Effector memory CD4-positive, alpha-beta T cell (primary cell): Measurements from ENCODE around the gene ZBTB42.

Experiments
- DNase-seq, 3 donors: peaks; one replicate each; pipeline ENCODE4 v3.0.0-alpha.2; 2020
- H3K27ac ChIP-seq: 2 replicates; pipeline ENCODE4 v1.7.0; 2013; ENCODE audit warnings: mild to moderate bottlenecking, low read length, moderate library complexity; ENCODE audit not compliant: insufficient read depth, poor library complexity, severe bottlenecking
- H3K27me3 ChIP-seq: replicated peaks from 2 replicates; pipeline ENCODE4 v1.7.0; 2013; ENCODE audit warnings: mild to moderate bottlenecking, low read length; ENCODE audit not compliant: insufficient read depth, control insufficient read depth, poor library complexity, severe bottlenecking
- H3K36me3 ChIP-seq: 2 replicates; pipeline ENCODE4 v1.7.0; 2013; ENCODE audit warnings: mild to moderate bottlenecking, low read length, moderate library complexity; ENCODE audit not compliant: control insufficient read depth, insufficient read depth
- H3K4me1 ChIP-seq: 2 replicates; pipeline ENCODE4 v1.7.0; 2013; ENCODE audit warnings: low read length, mild to moderate bottlenecking; ENCODE audit not compliant: control insufficient read depth, insufficient read depth, poor library complexity, severe bottlenecking
- H3K4me3 ChIP-seq: 2 replicates; pipeline ENCODE4 v1.7.0; 2013; ENCODE audit warnings: low read length, low read depth, mild to moderate bottlenecking; ENCODE audit not compliant: insufficient read depth, poor library complexity, severe bottlenecking
- H3K9me3 ChIP-seq: 2 replicates; pipeline ENCODE4 v1.7.0; 2013; ENCODE audit warnings: mild to moderate bottlenecking, low read length, moderate library complexity; ENCODE audit not compliant: control insufficient read depth

Gene ZBTB42

DNA sequence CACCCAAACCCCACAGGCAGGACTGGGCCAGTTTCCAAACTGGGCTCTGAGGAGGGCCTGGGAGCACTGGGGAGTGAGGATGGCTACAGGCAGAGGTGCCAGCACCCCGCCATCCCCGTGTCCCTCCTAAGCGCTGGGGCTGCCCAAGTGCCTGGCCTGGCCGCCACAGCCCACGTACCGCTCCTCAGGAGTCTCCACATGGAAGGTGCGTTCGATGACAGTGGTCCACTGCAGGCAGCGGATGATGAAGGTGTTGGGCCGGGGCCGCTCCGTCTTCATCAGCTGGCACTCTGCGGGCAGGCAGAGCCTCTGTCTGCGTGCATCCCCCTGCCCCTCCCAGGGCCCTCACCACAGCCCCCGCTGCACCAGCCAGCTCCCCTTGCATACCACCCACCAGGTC lies 24.4 kb upstream of the ZBTB42 start:
- H3K27me3 ChIP-seq, result no peaks in the 10 kb centered on the region
- peaks cover 31% of the 10 kb centered on the region for H3K36me3 ChIP-seq
- H3K4me3 ChIP-seq, result no peak overlapping the region
- no peak overlapping the region for H3K27ac ChIP-seq
- DNase-seq, result no peak
- no peaks in the 10 kb centered on the region for H3K4me1 ChIP-seq
- no peaks in the 10 kb centered on the region for H3K9me3 ChIP-seq

DNA sequence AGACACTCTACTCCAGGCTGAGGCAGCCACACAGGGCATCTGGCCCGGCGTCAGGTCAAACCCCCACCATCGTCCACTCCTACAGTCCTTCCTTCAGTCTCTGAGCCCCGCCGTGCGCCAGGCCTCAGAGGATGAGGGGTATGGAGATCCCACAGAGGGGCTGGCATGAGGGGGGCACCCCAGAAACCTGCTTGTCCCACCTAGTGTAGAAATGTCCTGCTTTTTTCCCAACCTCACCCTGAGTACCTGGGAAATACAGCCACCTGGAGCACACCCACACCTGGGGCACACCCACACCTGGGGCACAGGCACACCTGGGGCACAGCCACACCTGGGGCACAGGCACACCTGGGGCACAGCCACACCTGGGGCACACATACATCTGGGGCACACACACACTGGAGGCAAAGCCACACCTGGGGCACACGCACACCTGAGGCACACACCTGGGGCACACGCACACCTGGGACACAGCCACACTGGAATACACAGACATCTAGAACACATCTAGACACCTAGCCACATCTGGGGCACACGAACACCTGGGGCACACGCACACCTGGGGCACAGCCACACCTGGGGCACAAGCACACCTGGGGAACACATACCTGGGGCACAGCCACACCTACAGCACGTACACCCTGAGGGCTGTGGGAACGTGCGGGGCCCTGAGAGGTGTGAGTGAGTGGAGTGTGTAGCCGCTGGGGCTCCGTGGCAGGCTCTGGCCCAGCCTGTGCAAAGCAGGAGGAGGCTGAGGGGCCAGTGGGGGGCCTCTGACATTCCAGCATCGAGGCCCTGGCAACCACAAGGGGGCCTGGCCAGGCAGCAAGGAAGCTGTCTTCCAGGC lies 23.7 kb upstream of the ZBTB42 start:
- no peaks in the 10 kb centered on the region for H3K27me3 ChIP-seq
- H3K9me3 ChIP-seq, result no peaks in the 10 kb centered on the region
- no peak overlapping the region for H3K4me3 ChIP-seq
- H3K27ac ChIP-seq, result no peak overlapping the region
- no peak for DNase-seq
- H3K4me1 ChIP-seq, result no peaks in the 10 kb centered on the region
- peaks cover 24% of the 10 kb centered on the region for H3K36me3 ChIP-seq

DNA sequence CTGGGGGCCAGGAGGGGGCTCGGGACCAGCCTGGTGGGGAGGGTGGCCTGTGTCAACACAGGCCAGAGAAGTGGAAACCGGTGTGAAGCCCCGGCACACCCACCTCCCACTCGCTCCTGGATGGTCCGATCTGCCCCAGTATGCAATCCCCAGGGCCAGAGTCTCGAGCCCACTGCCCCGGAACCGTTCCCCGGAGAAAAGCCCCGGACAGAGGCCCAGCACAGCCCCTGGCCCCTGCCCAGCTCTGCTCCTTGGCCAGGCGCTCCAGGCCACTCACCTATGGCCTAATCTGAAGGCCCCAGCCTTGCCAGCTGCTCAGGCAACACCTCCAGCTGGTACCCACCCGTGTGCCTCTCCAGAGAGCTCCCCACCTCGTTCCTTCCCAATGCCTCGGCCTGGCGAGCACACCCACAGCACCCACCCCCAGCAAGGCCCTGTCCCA lies 23.1 kb upstream of the ZBTB42 start:
- H3K27me3 ChIP-seq, result no peaks in the 10 kb centered on the region
- no peak overlapping the region for H3K27ac ChIP-seq
- H3K9me3 ChIP-seq, result no peaks in the 10 kb centered on the region
- H3K36me3 ChIP-seq, result peaks cover 19% of the 10 kb centered on the region
- DNase-seq, result no peak
- no peaks in the 10 kb centered on the region for H3K4me1 ChIP-seq
- no peak overlapping the region for H3K4me3 ChIP-seq

DNA sequence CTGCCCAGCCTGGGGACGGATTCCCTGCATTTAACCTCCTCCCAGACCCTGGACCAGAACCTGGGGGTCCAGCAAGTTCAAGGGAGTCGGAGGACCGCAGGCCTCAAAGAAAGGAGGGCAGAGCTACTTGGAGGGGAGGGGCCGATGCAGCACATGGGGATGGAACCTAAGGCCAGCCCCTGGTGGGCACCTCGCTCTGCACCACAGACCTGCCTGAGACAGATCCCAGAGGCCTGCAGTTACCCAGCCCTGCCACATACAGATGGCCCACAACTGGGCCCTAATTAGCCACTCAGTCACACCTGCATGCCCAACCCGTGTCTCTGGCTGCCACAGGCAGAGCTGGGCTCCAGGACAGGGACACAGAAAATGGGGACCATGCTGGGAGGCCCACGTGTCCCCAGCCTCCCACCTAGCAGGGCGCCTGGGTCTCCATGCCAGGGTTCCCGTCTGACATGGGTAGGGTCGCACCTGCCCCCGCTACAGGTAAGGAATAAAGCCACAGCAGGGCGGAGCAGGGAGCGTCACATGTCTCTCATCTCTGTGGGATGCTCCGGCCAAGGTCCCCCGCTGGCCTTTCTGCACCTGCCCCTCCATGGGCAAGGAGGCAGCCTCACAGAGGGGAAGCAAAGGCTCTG lies 22.1 kb upstream of the ZBTB42 start:
- Histone ChIP-seq H3K27ac (no peak overlapping the region), H3K36me3 (peaks cover 11% of the 10 kb centered on the region), H3K27me3 (no peaks in the 10 kb centered on the region), H3K9me3 (no peaks in the 10 kb centered on the region), H3K4me3 (no peak overlapping the region), H3K4me1 (no peaks in the 10 kb centered on the region)
- no peak for DNase-seq

DNA sequence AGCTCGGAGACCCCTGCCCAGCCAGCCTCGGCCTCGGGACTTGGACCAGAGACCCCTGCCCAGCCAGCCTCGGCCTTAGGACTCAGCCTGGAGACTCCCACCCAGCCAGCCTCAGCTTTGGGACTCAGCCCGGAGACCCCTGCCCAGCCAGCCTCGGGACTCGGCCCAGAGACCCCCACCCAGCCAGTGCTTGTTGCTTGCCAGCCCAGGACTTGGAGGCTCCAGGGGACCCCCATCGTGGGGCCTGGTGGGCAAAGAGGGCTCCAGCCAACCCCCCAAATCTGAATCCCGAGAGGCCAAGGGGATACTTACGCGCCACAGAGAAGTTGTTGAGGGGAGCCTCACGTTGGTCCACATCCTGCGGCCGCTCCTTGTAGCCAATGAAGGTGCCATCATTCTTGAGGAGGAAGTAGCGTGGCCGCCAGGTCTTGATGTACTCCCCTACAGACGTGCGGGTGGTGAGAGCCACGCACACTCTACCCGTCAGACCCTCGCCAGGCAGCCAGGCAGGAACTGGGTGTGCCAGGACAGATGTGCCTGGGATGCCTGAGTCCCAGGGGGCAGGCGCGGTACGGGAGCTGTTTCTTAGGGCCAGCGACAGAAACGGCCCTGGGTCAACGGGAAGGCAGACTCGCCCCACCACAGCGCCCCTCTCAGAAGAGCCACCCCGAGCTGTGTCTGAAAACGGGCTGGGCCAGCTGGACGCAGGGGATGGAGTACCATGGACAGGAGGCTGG lies 21.0 kb upstream of the ZBTB42 start:
- Histone ChIP-seq H3K4me1 (no peaks in the 10 kb centered on the region), H3K27ac (no peak overlapping the region), H3K27me3 (no peaks in the 10 kb centered on the region), H3K4me3 (no peak overlapping the region), H3K36me3 (peaks cover 6% of the 10 kb centered on the region), H3K9me3 (no peaks in the 10 kb centered on the region)
- DNase-seq, result no peak

DNA sequence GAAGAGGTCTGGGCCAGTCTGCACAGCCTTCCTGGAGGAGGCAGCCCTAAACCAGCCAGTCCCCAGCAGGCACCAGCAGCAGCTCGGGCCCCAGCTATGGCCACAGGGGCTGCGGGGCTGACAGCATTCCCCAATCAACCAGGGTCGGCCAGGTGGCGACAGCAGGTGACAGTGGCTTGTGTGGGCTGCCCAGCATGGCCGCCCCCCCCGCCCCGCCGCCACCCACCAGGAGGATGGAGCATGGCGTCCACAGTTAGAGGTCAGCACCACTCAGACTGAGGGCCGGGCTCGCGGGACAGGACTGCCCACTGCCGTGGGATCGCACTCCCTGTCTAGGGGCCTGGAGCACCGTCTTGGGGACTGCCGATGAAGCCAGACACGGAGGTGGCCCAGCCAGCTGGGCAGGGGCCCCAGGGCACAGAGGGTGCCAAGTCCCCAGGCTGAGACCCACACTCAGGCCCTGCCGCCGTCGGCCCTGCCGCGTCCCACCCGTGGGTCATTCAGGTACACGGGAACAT lies 20.3 kb upstream of the ZBTB42 start:
- peaks cover 3% of the 10 kb centered on the region for H3K36me3 ChIP-seq
- no peak for DNase-seq
- no peaks in the 10 kb centered on the region for H3K9me3 ChIP-seq
- no peaks in the 10 kb centered on the region for H3K27me3 ChIP-seq
- H3K4me1 ChIP-seq, result no peaks in the 10 kb centered on the region
- no peak overlapping the region for H3K27ac ChIP-seq
- H3K4me3 ChIP-seq, result no peak overlapping the region

DNA sequence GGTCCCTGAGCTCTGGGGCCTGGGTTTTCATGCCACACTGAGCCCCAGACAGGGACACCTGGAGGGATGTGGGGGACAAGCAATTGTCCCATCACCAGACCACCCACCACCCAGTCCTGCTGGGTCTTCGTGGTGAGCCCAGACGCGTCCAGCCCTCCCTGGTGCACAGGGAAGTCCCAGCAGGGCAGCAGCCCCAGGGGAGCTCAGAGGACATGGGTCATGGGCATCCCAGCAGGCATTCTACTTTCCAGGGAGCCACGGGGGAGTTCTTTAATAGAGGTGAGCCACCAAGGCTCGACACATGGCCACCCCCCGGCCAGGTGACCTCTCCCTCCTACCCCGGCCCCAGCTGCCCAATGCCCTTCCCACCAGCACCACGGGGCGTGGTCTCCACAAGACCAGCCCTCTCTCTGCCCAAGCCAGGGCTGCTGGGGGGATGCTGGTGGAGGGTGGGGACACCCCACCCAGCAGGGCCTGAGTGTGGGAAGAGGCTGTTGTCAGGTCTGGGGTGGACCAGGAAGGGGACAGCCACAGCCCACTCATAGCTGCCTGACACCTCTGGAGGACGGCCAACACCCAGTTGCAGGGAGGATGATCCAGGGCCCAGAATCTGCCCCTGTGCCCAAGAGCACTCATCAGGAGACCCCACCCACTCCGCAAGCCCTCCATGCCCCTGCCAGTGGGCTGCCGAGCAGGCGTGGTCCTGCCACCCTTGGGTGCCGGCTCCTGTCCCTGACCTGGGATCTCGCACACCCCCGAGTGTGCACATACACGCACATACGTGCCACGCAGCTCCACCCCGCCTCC lies 19.4 kb upstream of the ZBTB42 start:
- peaks cover 3% of the 10 kb centered on the region for H3K36me3 ChIP-seq

DNA sequence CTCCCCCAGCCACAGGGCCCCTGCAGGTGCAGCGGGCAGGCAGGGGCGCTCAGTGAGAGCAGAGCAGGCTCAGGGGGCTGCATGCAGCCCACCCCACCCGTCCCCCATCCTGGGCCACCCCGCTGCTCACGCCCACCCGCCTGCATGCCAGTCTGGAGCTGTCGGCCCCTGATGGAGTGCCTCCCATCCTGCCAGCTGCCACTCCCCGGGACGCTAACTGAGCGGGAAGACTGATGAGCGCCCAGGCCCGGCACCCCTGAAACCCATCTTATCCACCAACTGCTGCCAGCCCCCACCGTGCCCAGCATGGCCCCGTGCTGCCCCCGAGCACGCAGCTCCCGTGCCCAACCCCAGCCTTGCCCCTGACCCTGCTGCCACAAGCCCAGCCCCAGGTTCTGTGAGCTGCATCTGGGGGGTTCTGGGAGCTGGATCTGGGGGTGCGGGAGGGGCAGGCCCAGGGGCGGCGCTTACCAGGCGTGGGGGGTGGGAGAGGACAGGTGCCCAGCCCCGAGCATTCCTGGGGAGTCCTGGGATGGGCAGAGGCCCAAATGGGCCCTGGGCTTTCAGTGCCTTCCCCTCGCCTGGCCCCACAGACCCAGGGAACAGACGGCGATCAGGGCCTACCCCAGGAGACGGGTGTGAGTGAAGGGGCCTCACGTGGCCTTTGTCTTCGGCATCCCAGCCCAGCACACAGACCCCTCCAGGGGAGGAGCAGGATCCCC lies 18.7 kb upstream of the ZBTB42 start:
- Histone ChIP-seq H3K36me3 (no peaks in the 10 kb centered on the region), H3K27me3 (no peaks in the 10 kb centered on the region)
- no peak for DNase-seq

More for the DNA sequence above, 19.4 kb upstream of the ZBTB42 start:
- no peak for DNase-seq
- Histone ChIP-seq H3K9me3 (no peaks in the 10 kb centered on the region), H3K27me3 (no peaks in the 10 kb centered on the region), H3K27ac (no peak overlapping the region), H3K4me1 (peaks cover 6% of the 10 kb centered on the region), H3K4me3 (no peak overlapping the region)

DNA sequence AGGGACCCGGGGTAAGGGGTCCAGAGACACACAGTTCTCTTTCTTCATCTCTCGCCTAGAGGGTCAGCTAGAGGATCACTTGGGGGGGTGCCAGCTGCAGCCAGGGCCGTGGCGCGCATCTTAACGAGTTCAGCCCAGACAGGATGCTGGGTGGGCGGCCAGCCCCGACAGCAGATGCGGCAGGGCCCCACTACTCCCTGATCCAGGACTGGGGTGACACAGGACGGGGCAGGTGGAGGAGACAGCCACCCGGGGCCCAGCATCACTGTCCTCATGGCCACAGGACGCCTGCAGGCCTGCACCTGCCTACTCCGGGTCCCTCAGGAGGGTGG lies 18.1 kb upstream of the ZBTB42 start:
- Histone ChIP-seq H3K27me3 (no peaks in the 10 kb centered on the region), H3K36me3 (no peaks in the 10 kb centered on the region), H3K9me3 (no peaks in the 10 kb centered on the region), H3K4me3 (no peak overlapping the region), H3K27ac (peak overlapping the region; percentile 4), H3K4me1 (peaks cover 19% of the 10 kb centered on the region)
- DNase-seq, result no peak

More for the DNA sequence above, 18.7 kb upstream of the ZBTB42 start:
- H3K4me1 ChIP-seq, result peaks cover 14% of the 10 kb centered on the region
- H3K27ac ChIP-seq, result peak overlapping the region; percentile 4
- H3K9me3 ChIP-seq, result no peaks in the 10 kb centered on the region
- no peak overlapping the region for H3K4me3 ChIP-seq
